Osteocyte (in vitro differentiated cells): ENCODE data around the gene SSBP4. TPM values are rescaled to one million over a fixed set of nuclear protein-coding genes. Genes with fewer than 3 reads are reported as not detected.

Source experiments
- DNase-seq: peaks from one replicate; pipeline ENCODE4 v3.0.0; 2021; ENCODE audit warnings: mixed read lengths; ENCODE audit not compliant: unreplicated experiment; ENCODE audit errors: extremely low spot score
- H3K27ac Mint-ChIP-seq: one replicate; pipeline ENCODE4 v1.8.0; 2021; ENCODE audit warnings: mild to moderate bottlenecking, mixed read lengths; ENCODE audit not compliant: unreplicated experiment
- H3K27me3 Mint-ChIP-seq: one replicate; pipeline ENCODE4 v1.8.0; 2021; ENCODE audit warnings: mixed read lengths; ENCODE audit not compliant: unreplicated experiment
- H3K36me3 Mint-ChIP-seq: one replicate; pipeline ENCODE4 v1.8.0; 2021; ENCODE audit warnings: mixed read lengths; ENCODE audit not compliant: unreplicated experiment
- H3K4me1 Mint-ChIP-seq: one replicate; pipeline ENCODE4 v1.8.0; 2021; ENCODE audit warnings: mixed read lengths; ENCODE audit not compliant: unreplicated experiment
- H3K4me3 Mint-ChIP-seq: one replicate; pipeline ENCODE4 v1.8.0; 2021; ENCODE audit warnings: mild to moderate bottlenecking, moderate library complexity, mixed read lengths; ENCODE audit not compliant: unreplicated experiment
- H3K9me3 Mint-ChIP-seq: one replicate; pipeline ENCODE4 v1.8.0; 2021; ENCODE audit warnings: mixed read lengths; ENCODE audit not compliant: unreplicated experiment
- CTCF ChIP-seq: fragments of 200-600 bp; sonication (generic); IDR thresholded peaks from 2 replicates; pipeline ENCODE4 v1.5.0; 2021; ENCODE audit warnings: antibody characterized with exemption, mild to moderate bottlenecking, moderate library complexity
- total RNA-seq: library from RNA; stranded (reverse); gene quantifications from 2 replicates; pipeline ENCODE4 v1.2.1, GENCODE V29; 2021

Gene SSBP4
- total RNA-seq, 1 donor from 2014 or later: 82.9 TPM

- peak; percentile 88 for DNase-seq
- Mint-ChIP-seq H3K27me3 (no peaks in the 10 kb centered on the region), H3K27ac (peak within 1 kb of the TSS; percentile 85), H3K9me3 (no peaks in the 10 kb centered on the region), H3K4me1 (peaks cover 51% of the 10 kb centered on the region), H3K36me3 (peaks cover 7% of the 10 kb centered on the region), H3K4me3 (peak within 1 kb of the TSS; percentile 79)
- peak; percentile 66 for TF ChIP-seq CTCF
Observed at GRCh38 chr19:18385675-18386542, 33.3 kb upstream of the SSBP4 start, which contains the start of gene GDF15. Gene GDF15, plus strand, starts transcription at chr19:18386158. Its CDS starts 32 bp downstream, at chr19:18386190.

- no peak for DNase-seq
- Mint-ChIP-seq H3K4me3 (peak overlapping the region; percentile 79), H3K27me3 (no peaks in the 10 kb centered on the region), H3K9me3 (no peaks in the 10 kb centered on the region), H3K4me1 (peaks cover 53% of the 10 kb centered on the region), H3K27ac (peak overlapping the region; percentile 85), H3K36me3 (peaks cover 7% of the 10 kb centered on the region)
- no peak for TF ChIP-seq CTCF
Observed at GRCh38 chr19:18386543-18387271, 32.5 kb upstream of the SSBP4 start.

GRCh38 chr19:18388100-18388959, 30.9 kb upstream of the SSBP4 start:
- Mint-ChIP-seq H3K27ac (peak overlapping the region; percentile 47), H3K36me3 (peaks cover 7% of the 10 kb centered on the region), H3K9me3 (no peaks in the 10 kb centered on the region), H3K4me3 (peak overlapping the region; percentile 79), H3K27me3 (no peaks in the 10 kb centered on the region), H3K4me1 (peaks cover 44% of the 10 kb centered on the region)
- peak; percentile 99 for TF ChIP-seq CTCF
- peak; percentile 93 for DNase-seq

GRCh38 chr19:18388960-18389725, 30.1 kb upstream of the SSBP4 start:
- peak overlapping the region; percentile 32 for H3K4me3 Mint-ChIP-seq
- no peak overlapping the region for H3K27ac Mint-ChIP-seq
- H3K9me3 Mint-ChIP-seq: no peaks in the 10 kb centered on the region
- peaks cover 43% of the 10 kb centered on the region for H3K4me1 Mint-ChIP-seq
- no peak for DNase-seq
- no peak for TF ChIP-seq CTCF
- H3K36me3 Mint-ChIP-seq: peaks cover 7% of the 10 kb centered on the region
- no peaks in the 10 kb centered on the region for H3K27me3 Mint-ChIP-seq
